Small intestine (tissue), 7 donors: ENCODE data around the gene KLHL21. TPM values are rescaled to one million over a fixed set of nuclear protein-coding genes. Genes with fewer than 3 reads are reported as not detected.
"Not testable (repeated sequence)": the region's sequence is repeated elsewhere in the genome, so short reads cannot be mapped to it uniquely, and the experiment has no call there.

Experiments
- DNase-seq, 2 donors: peaks; one replicate each; pipeline versions ENCODE4 v3.0.0 to v3.0.0-alpha.2; 2013
- FAIRE-seq: peaks from 2 replicates; lab custom pipeline; 2012; peaks lifted over from hg19 to GRCh38; lab: Jason Lieb, UNC
- H3K27ac ChIP-seq, 3 donors: one replicate each; pipeline ENCODE4 v1.5.1; 2013; ENCODE audit warnings: low read length in 2 of 3, mild to moderate bottlenecking in 2 of 3, control low read depth in 1 of 3, inconsistent platforms in 1 of 3, low read depth in 1 of 3, moderate library complexity in 1 of 3
- H3K27me3 ChIP-seq, 3 donors: one replicate each; pipeline ENCODE4 v1.6.1; 2013; ENCODE audit warnings: low read length in 3 of 3, inconsistent platforms in 1 of 3; ENCODE audit not compliant: control insufficient read depth in 3 of 3, insufficient read depth in 3 of 3
- H3K36me3 ChIP-seq, 3 donors: one replicate each; pipeline ENCODE4 v1.6.1; 2013; ENCODE audit warnings: low read length in 3 of 3, inconsistent platforms in 1 of 3, low read depth in 1 of 3, mild to moderate bottlenecking in 1 of 3, moderate library complexity in 1 of 3; ENCODE audit not compliant: control insufficient read depth in 3 of 3, insufficient read depth in 2 of 3
- H3K4me1 ChIP-seq, 3 donors: one replicate each; pipeline ENCODE4 v1.6.1; 2013; ENCODE audit warnings: low read length in 2 of 3, inconsistent platforms in 1 of 3, low read depth in 1 of 3, mild to moderate bottlenecking in 1 of 3, moderate library complexity in 1 of 3; ENCODE audit not compliant: control insufficient read depth in 3 of 3, insufficient read depth in 2 of 3
- H3K4me3 ChIP-seq, 3 donors: one replicate each; pipeline ENCODE4 v1.5.1; 2013; ENCODE audit warnings: low read length in 3 of 3, control low read depth in 1 of 3, inconsistent platforms in 1 of 3, low read depth in 1 of 3, mild to moderate bottlenecking in 1 of 3, moderate library complexity in 1 of 3
- H3K9me3 ChIP-seq, 2 donors: one replicate each; pipeline ENCODE4 v1.6.1; 2013; ENCODE audit warnings: low read depth in 1 of 2, low read length in 1 of 2; ENCODE audit not compliant: control insufficient read depth in 2 of 2, insufficient read depth in 1 of 2
- WGBS, 3 donors: extraction: QIAGEN DNeasy Blood & Tissue Kit; methylation state at CpG; one replicate each; pipeline ENCODE4 v1.1.7; 2013; 5-methylcytosine and 5-hydroxymethylcytosine counted together
- polyA plus RNA-seq, 4 donors: library from polyadenylated mRNA; stranded (reverse) in 3 of 4; unstranded in 1 of 4; fragments of 200-250 nt in 3 of 4; fragments of 120-200 nt in 1 of 4; gene quantifications; one replicate each; pipeline versions ENCODE4 v1.2.1 to v1.2.3, GENCODE V29; 2013
- donor health status: healthy with polysubstance abuse.
- donor health status: control.
- donor health status: control.
- donor health status: Bipolar disorder and iron deficiency.
- donor health status: healthy.

The KLHL21 gene
- polyA plus RNA-seq, 4 donors, result 3.1 to 10.5 (median 6.4) TPM

DNA sequence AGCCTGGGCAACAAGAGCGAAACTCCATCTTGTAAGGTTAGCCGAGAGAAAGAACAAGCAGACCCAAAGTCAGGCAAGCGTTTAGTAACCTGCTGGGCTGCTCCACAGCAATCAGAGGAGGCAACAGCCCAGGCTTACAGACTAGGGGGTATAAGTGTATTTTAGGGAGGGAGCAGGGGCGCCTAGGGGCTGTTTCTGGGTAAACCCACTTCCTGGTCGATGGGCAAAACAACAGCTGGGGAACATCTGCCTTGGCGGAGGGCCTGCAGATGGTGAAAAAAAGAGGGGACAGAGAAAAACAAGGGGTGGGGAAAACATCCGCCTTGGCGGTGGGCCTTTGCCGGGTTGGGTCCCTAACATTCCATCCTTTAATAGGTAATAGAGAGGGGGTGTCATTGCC, 42.4 kb downstream of the KLHL21 start:
- no peak overlapping the region for H3K27ac ChIP-seq
- no peaks in the 10 kb centered on the region for H3K4me1 ChIP-seq
- H3K4me3 ChIP-seq, result no peak overlapping the region
- no peaks in the 10 kb centered on the region for H3K9me3 ChIP-seq
- no peak for DNase-seq
- 59 to 64% (median 60%) methylated on average over 9 of the region's 9 CpGs for WGBS, 3 donors
- H3K27me3 ChIP-seq, result peaks cover 0 to 12% (median 0%) of the 10 kb centered on the region in 3 donors
- no peak for FAIRE-seq
- no peaks in the 10 kb centered on the region for H3K36me3 ChIP-seq

DNA sequence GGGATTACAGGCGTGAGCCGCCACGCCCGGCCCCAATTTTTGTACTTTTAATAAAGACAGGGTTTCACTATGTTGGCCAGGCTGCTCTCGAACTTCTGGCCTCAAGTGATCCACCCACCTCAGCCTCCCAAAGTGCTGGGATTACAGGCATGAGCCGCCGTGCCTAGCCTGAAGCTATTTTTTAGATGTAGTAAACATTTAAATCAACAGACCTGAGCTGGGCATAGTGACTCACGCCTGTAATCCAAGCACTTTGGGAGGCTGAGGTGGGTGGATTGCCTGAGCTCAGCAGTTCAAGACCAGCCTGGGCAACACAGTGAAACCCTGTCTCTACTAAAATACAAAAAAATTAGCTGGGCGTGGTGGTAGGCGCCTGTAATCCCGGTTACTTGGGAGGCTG, 43.5 kb downstream of the KLHL21 start:
- H3K36me3 ChIP-seq, H3K4me1 ChIP-seq, H3K9me3 ChIP-seq, H3K27me3 ChIP-seq, DNase-seq, FAIRE-seq, H3K4me3 ChIP-seq, H3K27ac ChIP-seq: not testable (repeated sequence)
- 79 to 89% (median 88%) methylated on average over 11 of the region's 11 CpGs for WGBS, 3 donors

DNA sequence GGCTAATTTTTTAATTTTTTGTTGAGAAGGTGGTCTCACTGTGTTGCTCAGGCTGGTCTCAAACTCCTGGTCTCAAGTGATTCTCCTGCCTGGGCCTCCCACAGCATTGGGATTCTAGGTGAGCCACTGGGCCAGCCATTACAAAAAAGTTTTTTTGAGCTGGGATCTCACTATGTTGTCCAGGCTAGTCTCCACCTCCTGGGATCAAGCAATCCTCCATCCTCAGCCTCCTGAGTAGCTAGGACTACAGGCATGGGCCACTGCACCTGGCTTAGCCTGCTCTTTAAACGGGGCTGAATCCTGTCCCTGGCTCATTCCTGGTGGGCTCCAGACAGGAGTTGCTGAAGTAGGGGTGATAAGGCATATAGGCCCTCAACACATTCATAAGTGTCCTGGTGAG, 45.1 kb downstream of the KLHL21 start:
- Histone ChIP-seq H3K4me1 (peaks cover 0 to 5% (median 4%) of the 10 kb centered on the region in 3 donors), H3K9me3 (no peaks in the 10 kb centered on the region), H3K36me3 (no peaks in the 10 kb centered on the region), H3K27ac (no peak overlapping the region), H3K4me3 (no peak overlapping the region), H3K27me3 (no peaks in the 10 kb centered on the region)
- no peak for DNase-seq
- FAIRE-seq, result no peak
- 81 to 88% (median 82%) methylated on average over 1 of the region's 1 CpG for WGBS, 3 donors

DNA sequence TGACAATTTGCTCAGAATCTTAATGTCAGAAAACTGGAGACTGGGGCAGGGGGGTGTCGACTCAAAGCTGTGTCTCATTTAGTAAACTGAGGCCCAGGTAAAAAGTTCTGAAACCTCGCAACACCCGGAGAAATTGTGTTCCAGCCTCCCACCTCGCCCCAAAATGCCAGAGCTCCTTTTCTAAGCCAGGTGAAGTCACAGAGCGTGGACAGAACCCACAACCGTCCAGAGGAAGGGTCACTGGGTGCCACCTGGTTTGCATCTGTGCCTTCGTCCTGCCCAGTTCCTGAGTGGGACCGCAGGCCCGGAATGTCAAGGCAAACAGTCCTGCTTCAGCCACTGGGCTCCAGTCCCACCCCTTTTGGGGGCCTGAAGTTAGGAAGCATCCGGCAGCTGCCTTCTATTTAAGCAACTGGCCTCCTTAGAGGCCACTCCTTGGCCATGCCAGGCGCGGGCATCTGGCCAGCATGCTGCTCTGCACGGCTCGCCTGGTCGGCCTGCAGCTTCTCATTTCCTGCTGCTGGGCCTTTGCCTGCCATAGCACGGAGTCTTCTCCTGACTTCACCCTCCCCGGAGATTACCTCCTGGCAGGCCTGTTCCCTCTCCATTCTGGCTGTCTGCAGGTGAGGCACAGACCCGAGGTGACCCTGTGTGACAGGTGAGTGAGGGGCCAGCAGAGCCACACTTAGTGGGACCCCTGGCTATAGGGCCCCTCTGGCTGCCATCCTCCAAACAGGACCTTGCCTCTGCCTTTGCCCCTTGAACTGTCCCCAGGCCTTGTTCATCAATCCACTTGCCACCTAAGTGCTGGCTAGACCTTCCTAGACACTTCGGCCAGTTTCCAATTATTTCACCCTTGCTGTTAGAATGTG, 47.5 kb downstream of the KLHL21 start, which contains the start of gene TAS1R1:
Gene TAS1R1 (plus strand): TSS at position 401 of the 872 bp plus-strand sequence. CDS start 67 bp downstream, at position 468.
- H3K27me3 ChIP-seq, result no peaks in the 10 kb centered on the region
- WGBS, 3 donors, result 80 to 87% (median 82%) methylated on average over 19 of the region's 19 CpGs
- no peaks in the 10 kb centered on the region for H3K9me3 ChIP-seq
- H3K4me1 ChIP-seq, result peaks cover 0 to 5% (median 4%) of the 10 kb centered on the region in 3 donors
- peaks cover 0 to 13% (median 3%) of the 10 kb centered on the region in 3 donors for H3K36me3 ChIP-seq
- H3K4me3 ChIP-seq, result peak within 1 kb of the TSS; percentile 94 to 98 (median 96)
- no peak for FAIRE-seq
- DNase-seq, result peak in 1 of 2 donors; percentile 5
- peak within 1 kb of the TSS in 1 of 3 donors; percentile 68 for H3K27ac ChIP-seq

DNA sequence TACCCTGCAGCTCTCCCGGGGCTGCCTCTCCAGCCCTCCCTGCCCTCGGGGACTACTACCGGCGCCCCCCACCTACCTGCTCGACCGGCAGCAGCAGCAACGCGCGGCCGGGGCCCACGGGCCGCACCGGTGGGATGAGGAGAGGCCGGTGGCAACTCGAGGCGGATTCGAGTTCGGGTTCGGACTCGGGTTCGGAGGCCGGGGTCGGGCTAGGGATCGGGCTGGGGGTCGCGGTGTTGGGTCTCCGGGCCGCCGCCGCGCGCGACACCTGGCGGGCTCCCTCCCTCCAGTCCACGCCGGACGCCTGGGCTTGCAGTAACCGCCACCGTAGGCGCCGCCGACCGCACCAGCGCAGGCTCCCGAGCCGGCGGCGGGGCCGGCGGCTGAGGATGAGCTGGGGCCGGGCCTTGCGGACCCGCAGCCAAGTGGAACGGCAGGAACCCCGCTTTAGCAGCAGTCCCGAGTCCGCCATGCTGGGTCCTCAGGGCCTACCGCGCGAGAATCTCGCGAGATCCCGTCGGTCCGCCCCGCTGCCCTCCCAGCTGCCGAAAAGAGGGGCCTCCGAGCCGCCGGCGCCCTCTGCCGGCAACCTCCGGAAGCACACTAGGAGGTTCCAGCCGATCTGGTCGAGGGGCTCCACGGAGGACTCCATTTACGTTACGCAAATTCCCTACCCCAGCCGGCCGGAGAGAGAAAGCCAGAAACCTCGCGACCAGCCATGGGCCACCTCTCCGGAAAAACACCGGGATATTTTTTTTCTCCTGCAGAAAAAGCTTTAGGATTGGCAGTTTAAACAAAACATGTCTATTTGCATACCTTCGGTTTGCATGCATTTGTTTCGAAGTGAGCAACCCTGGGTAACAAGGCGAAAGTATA, 48.4 kb downstream of the KLHL21 start, which contains the start of gene NOL9:
Gene NOL9 (minus strand): TSS at position 483 of the 876 bp plus-strand sequence. CDS start 11 bp downstream, at position 472.
- 1 to 2% (median 1%) methylated on average over 36 to 87 of the region's 87 CpGs for WGBS, 3 donors
- H3K9me3 ChIP-seq, result no peaks in the 10 kb centered on the region
- no peaks in the 10 kb centered on the region for H3K27me3 ChIP-seq
- peak within 1 kb of the TSS in 1 of 3 donors; percentile 68 for H3K27ac ChIP-seq
- FAIRE-seq (no peak), DNase-seq (peak; percentile 89 to 98)
- H3K4me1 ChIP-seq, result peaks cover 0 to 5% (median 4%) of the 10 kb centered on the region in 3 donors
- H3K36me3 ChIP-seq, result peaks cover 0 to 13% (median 3%) of the 10 kb centered on the region in 3 donors
- H3K4me3 ChIP-seq, result peak within 1 kb of the TSS; percentile 94 to 98 (median 96)

DNA sequence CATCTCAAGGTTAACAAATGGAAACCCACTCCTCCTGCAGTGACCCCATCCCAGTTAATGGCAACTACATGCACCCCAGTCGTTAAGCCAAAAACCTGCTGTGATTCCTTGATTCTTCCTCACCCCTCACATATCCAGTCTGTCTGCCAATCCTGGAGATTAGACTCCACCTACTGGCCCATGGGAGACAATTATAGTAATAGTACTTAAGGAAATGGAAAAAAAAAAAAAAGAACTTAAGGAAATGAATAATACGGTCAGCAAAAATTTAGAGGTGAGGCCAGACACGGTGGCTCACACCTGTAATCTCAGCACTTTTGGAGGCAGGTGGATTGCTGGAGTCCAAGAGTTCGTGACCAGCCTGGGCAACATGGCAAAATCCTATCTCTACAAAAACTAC, 55.4 kb downstream of the KLHL21 start:
- Histone ChIP-seq H3K27ac (no peak overlapping the region), H3K4me1 (no peaks in the 10 kb centered on the region), H3K4me3 (no peak overlapping the region), H3K9me3 (no peaks in the 10 kb centered on the region), H3K36me3 (peaks cover 6 to 65% (median 7%) of the 10 kb centered on the region in 3 donors), H3K27me3 (no peaks in the 10 kb centered on the region)
- 58 to 69% (median 66%) methylated on average over 4 of the region's 4 CpGs for WGBS, 3 donors
- FAIRE-seq, result no peak
- no peak for DNase-seq

DNA sequence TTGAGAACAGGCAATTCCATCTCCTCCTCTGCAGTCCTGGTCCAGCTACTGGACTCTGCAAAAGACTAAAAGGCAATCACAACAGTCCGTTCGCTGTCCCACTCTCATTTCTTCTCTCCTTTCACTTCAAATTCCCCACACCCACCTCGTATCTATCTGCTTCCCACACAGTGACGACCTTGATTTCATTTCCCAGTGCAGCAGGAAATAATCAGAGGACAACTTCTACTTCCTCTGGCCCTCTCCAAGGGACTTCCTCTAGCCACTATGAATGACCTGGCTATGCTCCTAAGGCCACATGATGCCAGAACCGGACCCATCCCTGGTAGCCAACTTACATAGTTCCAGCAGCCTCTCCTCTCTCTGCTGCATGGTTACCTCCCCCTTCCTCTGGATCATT, 56.3 kb downstream of the KLHL21 start:
- Histone ChIP-seq H3K27me3 (no peaks in the 10 kb centered on the region), H3K4me3 (no peak overlapping the region), H3K27ac (no peak overlapping the region), H3K9me3 (no peaks in the 10 kb centered on the region), H3K36me3 (peaks cover 6 to 62% (median 7%) of the 10 kb centered on the region in 3 donors), H3K4me1 (no peaks in the 10 kb centered on the region)
- WGBS, 3 donors, result 71 to 84% (median 76%) methylated on average over 5 of the region's 5 CpGs
- no peak for DNase-seq
- FAIRE-seq, result no peak
